K562 (cell line): Measurements from ENCODE around the gene USP46. TPM values are rescaled to one million over a fixed set of nuclear protein-coding genes. Genes with fewer than 3 reads are reported as not detected.

Experiments
- ATAC-seq: fragments of 200-7000 bp; cut with Tn5 transposase; 3 replicates; pipeline ENCODE4 v1.9.1; 2020; ENCODE audit warnings: moderate library complexity
- BruUV-seq: library from RNA; stranded (reverse); fragments of 400-500 nt; replicated peaks from 2 replicates; lab custom pipeline; 2021; lab: Mats Ljungman, UMichigan
- CTCF ChIA-PET: fragments of 300-600 bp; formaldehyde crosslinking; extraction: SDS; loops from one replicate; lab custom pipeline; 2021; ENCODE audit warnings: low intra/inter-chr PET ratio; lab: Yijun Ruan, JAX
- POLR2A ChIA-PET: fragments of 300-600, 350-650 bp; sonication (Branson Sonifier 250); formaldehyde crosslinking; extraction: SDS; loops from one replicate; lab custom pipeline; 2021; ENCODE audit warnings: antibody characterized with exemption, inconsistent platforms; lab: Yijun Ruan, JAX
- DNase-seq, 4 experiments: peaks; one replicate each; pipeline versions ENCODE4 v3.0.0 to v3.0.0-alpha.2; 2011 to 2018; ENCODE audit warnings: low spot score in 3 of 4, mixed read lengths in 3 of 4; ENCODE audit errors: extremely low read depth in 1 of 4
- FAIRE-seq: peaks from 2 replicates; lab custom pipeline; 2011; peaks lifted over from hg19 to GRCh38; lab: Jason Lieb, UNC
- H2AFZ ChIP-seq: 2 replicates; pipeline ENCODE4 v1.6.0; 2011; ENCODE audit warnings: low read depth, low read length, control low read depth, inconsistent platforms
- H3K27ac ChIP-seq: fragments of 200-600 bp; 3 replicates; pipeline ENCODE4 v1.8.0; 2011; ENCODE audit warnings: low read depth, mild to moderate bottlenecking, control low read depth, inconsistent platforms, low read length, moderate library complexity, mixed read lengths; ENCODE audit errors: extremely low read depth
- H3K27me3 ChIP-seq, 2 experiments: fragments of 300-600 bp in 1 of 2; 2 replicates in 1 of 2; 3 replicates in 1 of 2; pipeline versions ENCODE4 v1.6.0 to v1.8.0; 2011; ENCODE audit warnings: inconsistent platforms in 2 of 2, low read length in 2 of 2, mild to moderate bottlenecking in 1 of 2, mixed read lengths in 1 of 2, moderate library complexity in 1 of 2; ENCODE audit not compliant: control insufficient read depth in 2 of 2, insufficient read depth in 2 of 2
- H3K36me3 ChIP-seq: fragments of 300-600 bp; 3 replicates; pipeline ENCODE4 v1.8.0; 2011; ENCODE audit warnings: mild to moderate bottlenecking, low read length, inconsistent platforms; ENCODE audit not compliant: control insufficient read depth, insufficient read depth
- H3K4me1 ChIP-seq, 2 experiments: fragments of 200-600 bp in 1 of 2; replicated peaks in 1 of 2; 2 replicates in 1 of 2; 3 replicates in 1 of 2; pipeline versions ENCODE4 v1.5.1 to v1.8.0; 2011; ENCODE audit warnings: inconsistent platforms in 2 of 2, low read length in 2 of 2, mild to moderate bottlenecking in 1 of 2, mixed read lengths in 1 of 2, moderate library complexity in 1 of 2; ENCODE audit not compliant: control insufficient read depth in 2 of 2, insufficient read depth in 2 of 2
- H3K4me2 ChIP-seq: 2 replicates; pipeline ENCODE4 v1.6.1; 2011; ENCODE audit warnings: low read length, control low read depth, inconsistent platforms, mixed read lengths; ENCODE audit not compliant: insufficient read depth
- H3K4me3 ChIP-seq: fragments of 200-600 bp; sonication (generic), shearing (Covaris generic); 2 replicates; pipeline ENCODE4 v1.5.1; 2016; ENCODE audit warnings: control low read depth, inconsistent platforms
- H3K79me2 ChIP-seq: fragments of 200-600 bp; 3 replicates; pipeline ENCODE4 v1.8.0; 2011; ENCODE audit warnings: low read length, inconsistent platforms; ENCODE audit not compliant: control insufficient read depth, insufficient read depth
- H3K9ac ChIP-seq, 2 experiments: 2 replicates each; pipeline versions ENCODE4 v1.6.0 to v1.6.1; 2011; ENCODE audit warnings: low read depth in 2 of 2, low read length in 2 of 2, control low read depth in 1 of 2, inconsistent platforms in 1 of 2, mild to moderate bottlenecking in 1 of 2, mixed read lengths in 1 of 2; ENCODE audit not compliant: insufficient read depth in 1 of 2
- H3K9me1 ChIP-seq: one replicate; pipeline ENCODE4 v1.6.0; 2011; ENCODE audit warnings: inconsistent platforms, mild to moderate bottlenecking, low read length, moderate library complexity; ENCODE audit not compliant: control insufficient read depth, insufficient read depth
- H3K9me3 ChIP-seq: replicated peaks from 2 replicates; pipeline ENCODE4 v1.5.1; 2011; ENCODE audit warnings: low read depth, low read length, inconsistent platforms; ENCODE audit not compliant: control insufficient read depth, insufficient read depth
- H4K20me1 ChIP-seq: replicated peaks from 2 replicates; pipeline ENCODE4 v1.6.1; 2011; ENCODE audit warnings: low read length, inconsistent platforms, mixed read lengths; ENCODE audit not compliant: control insufficient read depth, insufficient read depth
- CXXC5 ChIP-seq: fragments of 250-450 bp; sonication (Bioruptor Pico); IDR thresholded peaks from 2 replicates; pipeline ENCODE4 v1.8.0; 2022; ENCODE audit warnings: inconsistent platforms, mild to moderate bottlenecking, moderate library complexity
- FOXK1 ChIP-seq: sonication (generic); formaldehyde crosslinking; IDR thresholded peaks from 2 replicates; pipeline ENCODE4 v1.8.0; 2022; ENCODE audit warnings: missing genetic modification reagents, mild to moderate bottlenecking, borderline replicate concordance
- JUNB ChIP-seq: fragments of 450-650 bp; formaldehyde crosslinking; conservative IDR thresholded peaks from 2 replicates; pipeline ENCODE4 v1.4.0; 2020; ENCODE audit warnings: mild to moderate bottlenecking
- NFIX ChIP-seq: fragments of 250-450 bp; sonication (Bioruptor Pico); IDR thresholded peaks from 2 replicates; pipeline ENCODE4 v1.4.0; 2020; ENCODE audit warnings: low read depth, mild to moderate bottlenecking, moderate library complexity
- RBFOX2 ChIP-seq: fragments of 200-400 bp; formaldehyde crosslinking; IDR thresholded peaks from 2 replicates; pipeline ENCODE4 v1.6.1; 2017; ENCODE audit warnings: low read depth, mild to moderate bottlenecking, low read length, moderate library complexity
- SP2 ChIP-seq: IDR thresholded peaks from 2 replicates; pipeline ENCODE4 v1.6.1; 2011; ENCODE audit warnings: mild to moderate bottlenecking, low read depth, low read length, moderate library complexity; ENCODE audit not compliant: poor library complexity, severe bottlenecking; ENCODE audit errors: extremely low read depth
- TEAD1 ChIP-seq, 2 experiments: fragments of 450-650 bp in 1 of 2; sonication (generic) in 1 of 2; formaldehyde crosslinking; IDR thresholded peaks; 2 replicates each; pipeline versions ENCODE4 v1.4.0 to v1.8.0; 2020 to 2022; ENCODE audit warnings: mild to moderate bottlenecking in 2 of 2, missing genetic modification reagents in 1 of 2
- WGBS: fragments of 100-300 bp; shearing (Covaris generic); methylation state at CpG from one replicate; pipeline ENCODE4 v1.1.6; 2016; ENCODE audit warnings: low coverage, mixed read lengths; ENCODE audit not compliant: insufficient coverage; ENCODE audit errors: missing lambda C conversion rate; 5-methylcytosine and 5-hydroxymethylcytosine counted together
- in situ Hi-C: fragments of 300-500 bp; cut with MboI; formaldehyde crosslinking; loops from 4 replicates; pipeline ENCODE4 v1.15.0; 2018; ENCODE audit warnings: inconsistent platforms, mixed read lengths
- intact Hi-C: fragments of 100-400 bp; cut with micrococcal nuclease; formaldehyde crosslinking; loops from 2 replicates; pipeline ENCODE4 v1.14.2; 2022
- polyA plus RNA-seq, 8 experiments: library from polyadenylated mRNA; depleted of rRNA in 4 of 8; stranded (reverse) in 5 of 8; unstranded in 3 of 8; fragments of >200 nt; fragmentation: Nextera tagmentation in 2 of 8; fragmentation: Illumina TruSeq in 1 of 8; extraction: Ambion mirVana in 2 of 8; extraction: Trizol in 1 of 8; gene quantifications; 2 replicates each; pipeline versions ENCODE4 v1.2.1 to v1.2.3, GENCODE V29; 2011 to 2014; ENCODE audit warnings: inconsistent platforms in 1 of 8, missing spikeins in 1 of 8
- total RNA-seq, 7 experiments: library from RNA; depleted of rRNA in 6 of 7; stranded (reverse); fragments of >200 nt in 6 of 7; fragmentation: Illumina TruSeq in 2 of 7; extraction: Trizol in 2 of 7; gene quantifications; 2 replicates each; pipeline versions ENCODE4 v1.2.1 to v1.2.3, GENCODE V29; 2011 to 2021; ENCODE audit warnings: low replicate concordance in 1 of 7
- TF ChIP-seq, protein P1 (sequence below): fragments of 450-650 bp; conservative IDR thresholded peaks from 2 replicates; pipeline ENCODE4 v1.6.1; 2016; ENCODE audit warnings: missing genetic modification characterization, low read depth, mild to moderate bottlenecking, control low read depth, missing compliant biosample characterization

The USP46 gene
- total and polyA plus RNA-seq, 9 of the 15 experiments (the other 6 are each of a cell fraction or from before 2014, with no cell fraction given), result 3.0 to 11.7 (median 8.4) TPM

DNA sequence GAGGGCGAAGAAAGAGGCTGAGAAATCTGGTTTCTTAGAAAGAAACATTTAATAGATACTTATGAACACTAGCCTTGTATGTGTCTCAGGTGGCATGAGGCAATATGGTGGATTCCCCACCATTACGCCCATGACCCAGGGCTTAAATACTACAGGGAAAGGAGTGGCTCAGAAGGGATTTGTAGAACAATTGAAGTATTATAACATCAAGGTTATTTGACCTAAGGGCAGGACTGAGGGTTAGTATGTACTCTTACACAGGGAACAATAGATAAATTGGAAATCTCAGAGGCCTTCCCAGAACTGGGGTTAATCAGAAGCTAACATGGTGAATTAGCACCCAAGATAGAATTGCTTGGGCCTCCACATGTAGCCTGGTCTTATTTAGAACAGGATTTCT, 11.0 kb upstream of the USP46 start:
- no peak for DNase-seq
- Histone ChIP-seq H3K27me3 (peaks cover 0 to 6% of the 10 kb centered on the region in 2 experiments; a peak in 2 of 5 replicates), H3K27ac (no peak overlapping the region), H3K9ac (no peak overlapping the region), H3K36me3 (no peaks in the 10 kb centered on the region), H2AFZ (no peak overlapping the region), H3K79me2 (no peaks in the 10 kb centered on the region), H3K9me1 (no peaks in the 10 kb centered on the region), H3K4me3 (no peak overlapping the region), H3K9me3 (no peaks in the 10 kb centered on the region), H3K4me2 (no peak overlapping the region), H4K20me1 (no peaks in the 10 kb centered on the region), H3K4me1 (no peaks in the 10 kb centered on the region)
- TF ChIP-seq TEAD1 (CRISPR knock-in tag; IDR thresholded peaks at IDR 0.05), result no peak
- TF ChIP-seq JUNB (CRISPR knock-in tag), result no peak
- no peak for TF ChIP-seq SP2
- TF ChIP-seq, protein P1, sequence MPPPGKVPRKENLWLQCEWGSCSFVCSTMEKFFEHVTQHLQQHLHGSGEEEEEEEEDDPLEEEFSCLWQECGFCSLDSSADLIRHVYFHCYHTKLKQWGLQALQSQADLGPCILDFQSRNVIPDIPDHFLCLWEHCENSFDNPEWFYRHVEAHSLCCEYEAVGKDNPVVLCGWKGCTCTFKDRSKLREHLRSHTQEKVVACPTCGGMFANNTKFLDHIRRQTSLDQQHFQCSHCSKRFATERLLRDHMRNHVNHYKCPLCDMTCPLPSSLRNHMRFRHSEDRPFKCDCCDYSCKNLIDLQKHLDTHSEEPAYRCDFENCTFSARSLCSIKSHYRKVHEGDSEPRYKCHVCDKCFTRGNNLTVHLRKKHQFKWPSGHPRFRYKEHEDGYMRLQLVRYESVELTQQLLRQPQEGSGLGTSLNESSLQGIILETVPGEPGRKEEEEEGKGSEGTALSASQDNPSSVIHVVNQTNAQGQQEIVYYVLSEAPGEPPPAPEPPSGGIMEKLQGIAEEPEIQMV, result no peak
- TF ChIP-seq NFIX (CRISPR knock-in tag), result no peak
- no peak for TF ChIP-seq CXXC5 (CRISPR knock-in tag)
- TF ChIP-seq RBFOX2, result no peak
- TF ChIP-seq FOXK1 (CRISPR knock-in tag), result no peak
- no TSS peak for BruUV-seq
- 19% methylated on average over 2 of the region's 2 CpGs for WGBS
- FAIRE-seq, result no peak
- CTCF ChIA-PET, result no interaction called here
- in situ Hi-C loops (no loop called here), intact Hi-C loops (no loop called here)
- no peak for ATAC-seq
- POLR2A ChIA-PET, result interaction anchor here (0.7 kb wide), 1 partner anchor 9 kb away, joined by 4 read pairs; no protein-coding TSS in a partner anchor
